Coronary artery (tissue), 2 donors: ENCODE data around the gene NAV3.

Experiments used
- DNase-seq: peaks from one replicate; pipeline ENCODE4 v3.0.0-alpha.2; 2017; ENCODE audit warnings: low spot score
- H3K27ac ChIP-seq, 2 donors: fragments of 200-600 bp; sonication (generic); one replicate each; pipeline ENCODE4 v1.5.1; 2016 to 2019
- H3K4me3 ChIP-seq: fragments of 200-600 bp; sonication (generic); 2 replicates; pipeline ENCODE4 v1.5.1; 2016; ENCODE audit warnings: mild to moderate bottlenecking, moderate library complexity
- CTCF ChIP-seq: fragments of 200-600 bp; sonication (generic); IDR thresholded peaks from one replicate; pipeline ENCODE4 v1.5.1; 2019; ENCODE audit warnings: antibody characterized with exemption

NAV3 gene

GRCh38 chr12:77938301-77938700, 107.6 kb downstream of the NAV3 start:
- H3K27ac ChIP-seq = no peak overlapping the region
- no peak for DNase-seq
- TF ChIP-seq CTCF = no peak
- no peak overlapping the region for H3K4me3 ChIP-seq

- Histone ChIP-seq H3K4me3 (no peak overlapping the region), H3K27ac (peak overlapping the region in 1 of 2 donors; percentile 36)
- DNase-seq = no peak
- no peak for TF ChIP-seq CTCF
Observed at GRCh38 chr12:77940011-77940423, 109.3 kb downstream of the NAV3 start.

- Histone ChIP-seq H3K27ac (peak overlapping the region in 1 of 2 donors; percentile 36), H3K4me3 (no peak overlapping the region)
- TF ChIP-seq CTCF = no peak
- no peak for DNase-seq
Observed at GRCh38 chr12:77940567-77940966, 109.9 kb downstream of the NAV3 start.

GRCh38 chr12:77941401-77941800, 110.7 kb downstream of the NAV3 start:
- Histone ChIP-seq H3K4me3 (no peak overlapping the region), H3K27ac (no peak overlapping the region)
- no peak for DNase-seq
- TF ChIP-seq CTCF = no peak

GRCh38 chr12:77943466-77943865, 112.8 kb downstream of the NAV3 start:
- H3K4me3 ChIP-seq = no peak overlapping the region
- no peak overlapping the region for H3K27ac ChIP-seq
- no peak for DNase-seq
- no peak for TF ChIP-seq CTCF

- DNase-seq = no peak
- Histone ChIP-seq H3K4me3 (no peak overlapping the region), H3K27ac (peak overlapping the region in 1 of 2 donors; percentile 15)
- TF ChIP-seq CTCF = no peak
Observed at GRCh38 chr12:77946541-77947061, 115.9 kb downstream of the NAV3 start.

GRCh38 chr12:77947330-77947729, 116.6 kb downstream of the NAV3 start:
- DNase-seq = no peak
- Histone ChIP-seq H3K4me3 (no peak overlapping the region), H3K27ac (no peak overlapping the region)
- no peak for TF ChIP-seq CTCF
